ENCODE measurements around the gene MRTFA.

MRTFA gene

GRCh38 chr22:40469181-40469580, 167.3 kb downstream of the MRTFA start:
- TF ChIP-seq EZH2phosphoT487 (conservative IDR thresholded peaks at IDR 0.05; ENCODE audit: low read length) (no peak), CTCF (IDR thresholded peaks at IDR 0.05; ENCODE audit: insufficient read depth, low read length, poor library complexity, severe bottlenecking) (no peak)
- Histone ChIP-seq H3K79me2 (ENCODE audit: insufficient read depth, low read length) (peaks cover 86% of the 10 kb centered on the region), H3K4me2 (ENCODE audit: low read depth, low read length, poor library complexity, severe bottlenecking) (no peak overlapping the region)

GRCh38 chr22:40468616-40469015, 167.9 kb downstream of the MRTFA start:
- Histone ChIP-seq H3K79me2 (ENCODE audit: insufficient read depth, low read length) (peaks cover 86% of the 10 kb centered on the region), H3K4me3 (ENCODE audit: insufficient read depth, low read length, poor library complexity, severe bottlenecking) (no peak overlapping the region), H3F3A (ENCODE audit: insufficient read depth) (peaks cover 39% of the 10 kb centered on the region), H3K9ac (ENCODE audit: low read length) (no peak overlapping the region), H3K4me2 (ENCODE audit: low read depth, low read length, poor library complexity, severe bottlenecking) (no peak overlapping the region), H2AFZ (ENCODE audit: low read depth, low read length, severe bottlenecking) (no peak overlapping the region), H3K27me3 (ENCODE audit: low read length) (no peaks in the 10 kb centered on the region), H3K9me2 (replicated peaks; ENCODE audit: insufficient read depth, low read length) (no peaks in the 10 kb centered on the region), H3K27ac (ENCODE audit: low read depth, low read length) (no peak overlapping the region), H3K9me3 (ENCODE audit: insufficient read depth, low read length) (no peaks in the 10 kb centered on the region), H4K20me1 (ENCODE audit: low read depth, low read length) (no peaks in the 10 kb centered on the region; the same call in 1 of the 2 replicates), H3K36me3 (ENCODE audit: low read length) (no peaks in the 10 kb centered on the region)
- TF ChIP-seq EZH2phosphoT487 (conservative IDR thresholded peaks at IDR 0.05; ENCODE audit: low read length) (no peak), CTCF (IDR thresholded peaks at IDR 0.05; ENCODE audit: insufficient read depth, low read length, poor library complexity, severe bottlenecking) (no peak)

More at GRCh38 chr22:40469181-40469580, 167.3 kb downstream of the MRTFA start:
- H3K9me2 ChIP-seq (replicated peaks; ENCODE audit: insufficient read depth, low read length): no peaks in the 10 kb centered on the region
- H2AFZ ChIP-seq (ENCODE audit: low read depth, low read length, severe bottlenecking): no peak overlapping the region
- H3F3A ChIP-seq (ENCODE audit: insufficient read depth): peaks cover 35% of the 10 kb centered on the region
- H3K9ac ChIP-seq (ENCODE audit: low read length): no peak overlapping the region
- no peaks in the 10 kb centered on the region for H3K27me3 ChIP-seq (ENCODE audit: low read length)
- H4K20me1 ChIP-seq (ENCODE audit: low read depth, low read length): no peaks in the 10 kb centered on the region; the same call in 1 of the 2 replicates
- H3K9me3 ChIP-seq (ENCODE audit: insufficient read depth, low read length): no peaks in the 10 kb centered on the region
- no peaks in the 10 kb centered on the region for H3K36me3 ChIP-seq (ENCODE audit: low read length)
- no peak overlapping the region for H3K4me3 ChIP-seq (ENCODE audit: insufficient read depth, low read length, poor library complexity, severe bottlenecking)
- H3K27ac ChIP-seq (ENCODE audit: low read depth, low read length): no peak overlapping the region

- H3K9ac ChIP-seq (ENCODE audit: low read length): no peak overlapping the region
- no peaks in the 10 kb centered on the region for H3K36me3 ChIP-seq (ENCODE audit: low read length)
- no peak overlapping the region for H3K4me3 ChIP-seq (ENCODE audit: insufficient read depth, low read length, poor library complexity, severe bottlenecking)
- H3K27me3 ChIP-seq (ENCODE audit: low read length): no peaks in the 10 kb centered on the region
- H3K9me3 ChIP-seq (ENCODE audit: insufficient read depth, low read length): no peaks in the 10 kb centered on the region
- peak overlapping the region; percentile 3; the same call in 1 of the 2 replicates for H3K27ac ChIP-seq (ENCODE audit: low read depth, low read length)
- H3K9me2 ChIP-seq (replicated peaks; ENCODE audit: insufficient read depth, low read length): no peaks in the 10 kb centered on the region
- TF ChIP-seq CTCF (IDR thresholded peaks at IDR 0.05; ENCODE audit: insufficient read depth, low read length, poor library complexity, severe bottlenecking) (no peak), EZH2phosphoT487 (conservative IDR thresholded peaks at IDR 0.05; ENCODE audit: low read length) (no peak)
- no peak overlapping the region for H3K4me2 ChIP-seq (ENCODE audit: low read depth, low read length, poor library complexity, severe bottlenecking)
- no peaks in the 10 kb centered on the region for H4K20me1 ChIP-seq (ENCODE audit: low read depth, low read length)
- H3K79me2 ChIP-seq (ENCODE audit: insufficient read depth, low read length): peaks cover 84% of the 10 kb centered on the region
- H2AFZ ChIP-seq (ENCODE audit: low read depth, low read length, severe bottlenecking): no peak overlapping the region
- peaks cover 37% of the 10 kb centered on the region for H3F3A ChIP-seq (ENCODE audit: insufficient read depth)
These were observed 169.5 kb downstream of the MRTFA start for GRCh38 chr22:40466976-40467375.

All from SU-DHL-6 (cell line).